ENCODE results near the gene TSPAN18.

Gene TSPAN18

GRCh38 chr11:44814881-44815592, 88.3 kb downstream of the TSPAN18 start (continued):
- TF ChIP-seq ZNF138 (tag by site-specific recombination; IDR thresholded peaks at IDR 0.05; ENCODE audit: borderline replicate concordance) (no peak), KLF7 (tag by site-specific recombination; IDR thresholded peaks at IDR 0.05; ENCODE audit: borderline replicate concordance) (no peak), ELK4 (IDR thresholded peaks at IDR 0.05; ENCODE audit: borderline replicate concordance, low read depth, low read length) (no peak)

GRCh38 chr11:44815917-44816456, 89.2 kb downstream of the TSPAN18 start:
- no peaks in the 10 kb centered on the region for H3K9me3 ChIP-seq (ENCODE audit: control insufficient read depth, insufficient read depth, low read depth, low read length)
- no peak overlapping the region for H3K4me3 ChIP-seq (ENCODE audit: low read depth, low read length)
- no peak overlapping the region for H3K27ac ChIP-seq (ENCODE audit: extremely low read depth, low read depth, low read length)
- no peaks in the 10 kb centered on the region for H3K4me1 ChIP-seq (ENCODE audit: control insufficient read depth, insufficient read depth, low read length)
- ChIA-PET POLR2A (no interaction called here), CTCF (interaction anchor here (0.7 to 1.4 kb wide), 4 partner anchors 11 to 590 kb away, joined by 3 to 4 read pairs (median 3); no protein-coding TSS in a partner anchor)
- H3K36me3 ChIP-seq (ENCODE audit: control insufficient read depth in 2 of 2, insufficient read depth in 1 of 2, low read length in 2 of 2), result no peaks in the 10 kb centered on the region
- TF ChIP-seq ZXDB (tag by site-specific recombination; IDR thresholded peaks at IDR 0.05) (no peak), ZBTB1 (tag by site-specific recombination; IDR thresholded peaks at IDR 0.05) (no peak), ZNF837 (tag by site-specific recombination; IDR thresholded peaks at IDR 0.05) (no peak), ZBTB17 (tag by site-specific recombination; IDR thresholded peaks at IDR 0.05) (0 out of 2 replicates have a peak, but pooled peaks have one; percentile 18), ZNF23 (tag by site-specific recombination; IDR thresholded peaks at IDR 0.05; ENCODE audit: borderline replicate concordance) (peak; percentile 67; the same call in 1 of the 2 replicates)

- Histone ChIP-seq H3K9me3 (ENCODE audit: control insufficient read depth, insufficient read depth, low read depth, low read length) (no peaks in the 10 kb centered on the region), H3K4me3 (ENCODE audit: low read depth, low read length) (no peak overlapping the region), H3K36me3 (ENCODE audit: control insufficient read depth in 2 of 2, insufficient read depth in 1 of 2, low read length in 2 of 2) (no peaks in the 10 kb centered on the region), H3K4me1 (ENCODE audit: control insufficient read depth, insufficient read depth, low read length) (no peaks in the 10 kb centered on the region), H3K27ac (ENCODE audit: extremely low read depth, low read depth, low read length) (no peak overlapping the region)
- POLR2A ChIA-PET, result no interaction called here
- CTCF ChIA-PET, result interaction anchor here (0.6 to 1.4 kb wide), 5 partner anchors 10 to 589 kb away, joined by 3 to 4 read pairs (median 3); no protein-coding TSS in a partner anchor
- TF ChIP-seq MYNN (tag by site-specific recombination; IDR thresholded peaks at IDR 0.05; ENCODE audit: borderline replicate concordance), result no peak
- no peak for TF ChIP-seq ZNF184 (tag by site-specific recombination; IDR thresholded peaks at IDR 0.05)
- no peak for TF ChIP-seq ZNF596 (tag by site-specific recombination; IDR thresholded peaks at IDR 0.05)
- TF ChIP-seq ZNF175 (tag by site-specific recombination; IDR thresholded peaks at IDR 0.05), result no peak
- no peak for TF ChIP-seq ZBTB7A (tag by site-specific recombination; IDR thresholded peaks at IDR 0.05; ENCODE audit: low read depth)
- TF ChIP-seq ZNF747 (tag by site-specific recombination; IDR thresholded peaks at IDR 0.05), result no peak
- TF ChIP-seq PBX3 (CRISPR knock-in tag; IDR thresholded peaks at IDR 0.05), result no peak
- TF ChIP-seq SETDB1 (IDR thresholded peaks at IDR 0.05; ENCODE audit: insufficient read length, low read length), result no peak
- no peak for TF ChIP-seq ZNF791 (tag by site-specific recombination; IDR thresholded peaks at IDR 0.05)
- TF ChIP-seq PRDM2 (tag by site-specific recombination; IDR thresholded peaks at IDR 0.05; ENCODE audit: borderline replicate concordance), result no peak
- TF ChIP-seq ZNF324 (tag by site-specific recombination; IDR thresholded peaks at IDR 0.05), result no peak
- no peak for TF ChIP-seq ZNF473 (tag by site-specific recombination; IDR thresholded peaks at IDR 0.05)
- TF ChIP-seq ZNF18 (tag by site-specific recombination; IDR thresholded peaks at IDR 0.05), result no peak
- TF ChIP-seq ZNF555 (tag by site-specific recombination; conservative IDR thresholded peaks at IDR 0.05), result no peak
- TF ChIP-seq KLF9 (tag by site-specific recombination; IDR thresholded peaks at IDR 0.05; ENCODE audit: low read depth), result no peak
These were observed 90.0 kb downstream of the TSPAN18 start for GRCh38 chr11:44816761-44817160.
